Activated naive CD4-positive, alpha-beta T cell treated with anti-CD3 and anti-CD28 coated beads, Interleukin-2, amount 50 U/mL, for 24 hours (primary cell): ENCODE results near the gene MCHR1.
A peak's percentile ranks its signal among the peaks of the same experiment; 100 is the strongest.
"Not testable (repeated sequence)": the region's sequence is repeated elsewhere in the genome, so short reads cannot be mapped to it uniquely, and the experiment has no call there.

Source experiments
- H3K27ac Mint-ChIP-seq: one replicate; pipeline ENCODE4 v1.8.0; 2021; ENCODE audit warnings: mild to moderate bottlenecking, mixed read lengths
- H3K27me3 Mint-ChIP-seq: one replicate; pipeline ENCODE4 v1.8.0; 2021; ENCODE audit warnings: mixed read lengths
- H3K36me3 Mint-ChIP-seq: one replicate; pipeline ENCODE4 v1.8.0; 2021; ENCODE audit warnings: mixed read lengths
- H3K4me1 Mint-ChIP-seq: one replicate; pipeline ENCODE4 v1.8.0; 2021; ENCODE audit warnings: mixed read lengths
- H3K4me3 Mint-ChIP-seq: one replicate; pipeline ENCODE4 v1.8.0; 2021; ENCODE audit warnings: mild to moderate bottlenecking, mixed read lengths
- H3K9me3 Mint-ChIP-seq: one replicate; pipeline ENCODE4 v1.8.0; 2021; ENCODE audit warnings: mixed read lengths

Gene MCHR1

GRCh38 chr22:40703736-40704135, 24.5 kb downstream of the MCHR1 start:
- H3K27me3 Mint-ChIP-seq = no peaks in the 10 kb centered on the region
- H3K4me1 Mint-ChIP-seq = peaks cover 22% of the 10 kb centered on the region
- H3K27ac Mint-ChIP-seq = no peak overlapping the region
- H3K4me3 Mint-ChIP-seq = no peak overlapping the region
- no peaks in the 10 kb centered on the region for H3K9me3 Mint-ChIP-seq
- H3K36me3 Mint-ChIP-seq = no peaks in the 10 kb centered on the region

GRCh38 chr22:40705918-40706682, 26.8 kb downstream of the MCHR1 start:
- no peak overlapping the region for H3K27ac Mint-ChIP-seq
- H3K27me3 Mint-ChIP-seq = no peaks in the 10 kb centered on the region
- peaks cover 21% of the 10 kb centered on the region for H3K4me1 Mint-ChIP-seq
- no peaks in the 10 kb centered on the region for H3K36me3 Mint-ChIP-seq
- H3K9me3 Mint-ChIP-seq = no peaks in the 10 kb centered on the region
- no peak overlapping the region for H3K4me3 Mint-ChIP-seq

GRCh38 chr22:40707154-40707553, 27.9 kb downstream of the MCHR1 start:
- Mint-ChIP-seq H3K4me3 (no peak overlapping the region), H3K9me3 (no peaks in the 10 kb centered on the region), H3K36me3 (no peaks in the 10 kb centered on the region), H3K4me1 (peaks cover 21% of the 10 kb centered on the region), H3K27me3 (no peaks in the 10 kb centered on the region), H3K27ac (no peak overlapping the region)

- no peak overlapping the region for H3K27ac Mint-ChIP-seq
- no peaks in the 10 kb centered on the region for H3K27me3 Mint-ChIP-seq
- H3K36me3 Mint-ChIP-seq = no peaks in the 10 kb centered on the region
- H3K4me3 Mint-ChIP-seq = no peak overlapping the region
- no peaks in the 10 kb centered on the region for H3K9me3 Mint-ChIP-seq
- H3K4me1 Mint-ChIP-seq = peaks cover 14% of the 10 kb centered on the region
Observed at GRCh38 chr22:40708177-40708576, 28.9 kb downstream of the MCHR1 start.

GRCh38 chr22:40709752-40710413, 30.6 kb downstream of the MCHR1 start:
- peaks cover 18% of the 10 kb centered on the region for H3K4me1 Mint-ChIP-seq
- no peaks in the 10 kb centered on the region for H3K36me3 Mint-ChIP-seq
- no peak overlapping the region for H3K4me3 Mint-ChIP-seq
- no peaks in the 10 kb centered on the region for H3K27me3 Mint-ChIP-seq
- H3K9me3 Mint-ChIP-seq = no peaks in the 10 kb centered on the region
- H3K27ac Mint-ChIP-seq = no peak overlapping the region

- no peaks in the 10 kb centered on the region for H3K9me3 Mint-ChIP-seq
- H3K4me1 Mint-ChIP-seq = peaks cover 20% of the 10 kb centered on the region
- H3K27ac Mint-ChIP-seq = no peak overlapping the region
- H3K27me3 Mint-ChIP-seq = no peaks in the 10 kb centered on the region
- no peaks in the 10 kb centered on the region for H3K36me3 Mint-ChIP-seq
- H3K4me3 Mint-ChIP-seq = no peak overlapping the region
Observed at GRCh38 chr22:40712311-40712710, 33.0 kb downstream of the MCHR1 start.

- Mint-ChIP-seq H3K27ac (no peak overlapping the region), H3K4me3 (peak overlapping the region; percentile 26), H3K4me1 (peaks cover 24% of the 10 kb centered on the region), H3K9me3 (no peaks in the 10 kb centered on the region), H3K27me3 (no peaks in the 10 kb centered on the region), H3K36me3 (no peaks in the 10 kb centered on the region)
Observed at GRCh38 chr22:40714499-40715337, 35.4 kb downstream of the MCHR1 start.

GRCh38 chr22:40716116-40716515, 36.8 kb downstream of the MCHR1 start:
- Mint-ChIP-seq H3K27me3 (no peaks in the 10 kb centered on the region), H3K4me3 (no peak overlapping the region), H3K36me3 (no peaks in the 10 kb centered on the region), H3K9me3 (no peaks in the 10 kb centered on the region), H3K27ac (no peak overlapping the region), H3K4me1 (peaks cover 25% of the 10 kb centered on the region)

GRCh38 chr22:40717657-40718056, 38.4 kb downstream of the MCHR1 start:
- H3K36me3 Mint-ChIP-seq = not testable (repeated sequence)

GRCh38 chr22:40718250-40719204, 39.2 kb downstream of the MCHR1 start:
- Mint-ChIP-seq H3K36me3 (no peaks in the 10 kb centered on the region), H3K27me3 (no peaks in the 10 kb centered on the region), H3K4me1 (peaks cover 22% of the 10 kb centered on the region), H3K4me3 (no peak overlapping the region), H3K9me3 (no peaks in the 10 kb centered on the region), H3K27ac (no peak overlapping the region)

More at GRCh38 chr22:40717657-40718056, 38.4 kb downstream of the MCHR1 start:
- H3K9me3 Mint-ChIP-seq, H3K4me3 Mint-ChIP-seq, H3K27me3 Mint-ChIP-seq: not testable (repeated sequence)
- H3K4me1 Mint-ChIP-seq = peaks cover 22% of the 10 kb centered on the region
- H3K27ac Mint-ChIP-seq = peak overlapping the region; percentile 49

GRCh38 chr22:40719599-40719998, 40.3 kb downstream of the MCHR1 start:
- Mint-ChIP-seq H3K27ac (no peak overlapping the region), H3K36me3 (no peaks in the 10 kb centered on the region), H3K4me1 (peaks cover 20% of the 10 kb centered on the region), H3K27me3 (no peaks in the 10 kb centered on the region), H3K9me3 (no peaks in the 10 kb centered on the region), H3K4me3 (no peak overlapping the region)

GRCh38 chr22:40720156-40720537, 40.9 kb downstream of the MCHR1 start:
- peaks cover 17% of the 10 kb centered on the region for H3K4me1 Mint-ChIP-seq
- not testable (repeated sequence) for H3K36me3 Mint-ChIP-seq, H3K27ac Mint-ChIP-seq, H3K4me3 Mint-ChIP-seq, H3K9me3 Mint-ChIP-seq, H3K27me3 Mint-ChIP-seq

GRCh38 chr22:40720538-40721256, 41.4 kb downstream of the MCHR1 start:
- Mint-ChIP-seq H3K27ac (no peak overlapping the region), H3K27me3 (no peaks in the 10 kb centered on the region), H3K4me1 (peaks cover 19% of the 10 kb centered on the region), H3K36me3 (no peaks in the 10 kb centered on the region), H3K4me3 (no peak overlapping the region), H3K9me3 (no peaks in the 10 kb centered on the region)

GRCh38 chr22:40721266-40721665, 42.0 kb downstream of the MCHR1 start:
- H3K27ac Mint-ChIP-seq = no peak overlapping the region
- H3K27me3 Mint-ChIP-seq = no peaks in the 10 kb centered on the region
- peaks cover 19% of the 10 kb centered on the region for H3K4me1 Mint-ChIP-seq
- H3K36me3 Mint-ChIP-seq = no peaks in the 10 kb centered on the region
- no peaks in the 10 kb centered on the region for H3K9me3 Mint-ChIP-seq
- H3K4me3 Mint-ChIP-seq = no peak overlapping the region
